ENCODE results near the gene HLA-DMA.

The HLA-DMA gene

GRCh38 chr6:32989368-32989767 is 36.5 kb upstream of the HLA-DMA start:
- no peak for TF ChIP-seq CTCF (IDR thresholded peaks at IDR 0.05; ENCODE audit: control insufficient read depth, insufficient read depth, low read depth, low read length, missing control alignments)
- no peak for DNase-seq (ENCODE audit: low read depth)
- no peak overlapping the region for H3K4me3 ChIP-seq (ENCODE audit: control insufficient read depth, low read depth, low read length)

- TF ChIP-seq CTCF (IDR thresholded peaks at IDR 0.05; ENCODE audit: control insufficient read depth, insufficient read depth, low read depth, low read length, missing control alignments) = peak; percentile 90
- peak; percentile 38 for DNase-seq (ENCODE audit: low read depth)
- no peak overlapping the region for H3K4me3 ChIP-seq (ENCODE audit: control insufficient read depth, low read depth, low read length)
Observed at GRCh38 chr6:32984622-32985389, 31.9 kb upstream of the HLA-DMA start.

- no peak for DNase-seq (ENCODE audit: low read depth)
- TF ChIP-seq CTCF (IDR thresholded peaks at IDR 0.05; ENCODE audit: control insufficient read depth, insufficient read depth, low read depth, low read length, missing control alignments) = no peak
- no peak overlapping the region for H3K4me3 ChIP-seq (ENCODE audit: control insufficient read depth, low read depth, low read length)
Observed at GRCh38 chr6:32983964-32984621, 31.2 kb upstream of the HLA-DMA start.

- no peak for DNase-seq (ENCODE audit: low read depth)
- TF ChIP-seq CTCF (IDR thresholded peaks at IDR 0.05; ENCODE audit: control insufficient read depth, insufficient read depth, low read depth, low read length, missing control alignments) = no peak
- no peak overlapping the region for H3K4me3 ChIP-seq (ENCODE audit: control insufficient read depth, low read depth, low read length)
Observed at GRCh38 chr6:32983493-32983848, 30.6 kb upstream of the HLA-DMA start.

GRCh38 chr6:32982702-32983492 is 30.0 kb upstream of the HLA-DMA start:
- no peak for TF ChIP-seq CTCF (IDR thresholded peaks at IDR 0.05; ENCODE audit: control insufficient read depth, insufficient read depth, low read depth, low read length, missing control alignments)
- DNase-seq (ENCODE audit: low read depth) = no peak
- H3K4me3 ChIP-seq (ENCODE audit: control insufficient read depth, low read depth, low read length) = no peak overlapping the region

GRCh38 chr6:32982084-32982701 is 29.3 kb upstream of the HLA-DMA start:
- no peak for TF ChIP-seq CTCF (IDR thresholded peaks at IDR 0.05; ENCODE audit: control insufficient read depth, insufficient read depth, low read depth, low read length, missing control alignments)
- no peak for DNase-seq (ENCODE audit: low read depth)

More at GRCh38 chr6:32982084-32982701, 29.3 kb upstream of the HLA-DMA start:
- H3K4me3 ChIP-seq (ENCODE audit: control insufficient read depth, low read depth, low read length) = no peak overlapping the region

All from AG09309 (cell line).